Neural cell (in vitro differentiated cells): Measurements from ENCODE around the gene COG5.

Experiments used
- EP300 ChIP-seq: fragments of 450-650 bp; conservative IDR thresholded peaks from 2 replicates; pipeline ENCODE4 v1.6.1; 2014; ENCODE audit warnings: antibody characterized with exemption, mild to moderate bottlenecking, moderate library complexity; ENCODE audit not compliant: poor library complexity, severe bottlenecking
- EZH2 ChIP-seq: fragments of 200-600, 300-800 bp; shearing (Covaris generic), sonication (generic); IDR thresholded peaks from 2 replicates; pipeline ENCODE4 v1.6.1; 2014; ENCODE audit warnings: antibody characterized with exemption, low read length, borderline replicate concordance, mild to moderate bottlenecking; ENCODE audit not compliant: insufficient read depth, poor library complexity, severe bottlenecking
- MXI1 ChIP-seq: fragments of 450-650 bp; conservative IDR thresholded peaks from 2 replicates; pipeline ENCODE4 v1.6.1; 2014; ENCODE audit warnings: antibody characterized with exemption, mild to moderate bottlenecking; ENCODE audit not compliant: poor library complexity, severe bottlenecking
- POLR2AphosphoS5 ChIP-seq: IDR thresholded peaks from 2 replicates; pipeline ENCODE4 v1.6.1; 2012
- RAD21 ChIP-seq: fragments of 450-650 bp; conservative IDR thresholded peaks from 2 replicates; pipeline ENCODE4 v1.6.1; 2014; ENCODE audit warnings: antibody characterized with exemption, mild to moderate bottlenecking, moderate library complexity
- SMC3 ChIP-seq: fragments of 450-650 bp; conservative IDR thresholded peaks from 2 replicates; pipeline ENCODE4 v1.6.1; 2014; ENCODE audit warnings: antibody characterized with exemption, mild to moderate bottlenecking, moderate library complexity; ENCODE audit not compliant: poor library complexity
- TAF1 ChIP-seq: IDR thresholded peaks from 2 replicates; pipeline ENCODE4 v1.6.1; 2012; ENCODE audit warnings: low read depth
- TF ChIP-seq, protein P1 (sequence below): fragments of 450-650 bp; IDR thresholded peaks from 2 replicates; pipeline ENCODE4 v1.5.1; 2014; ENCODE audit warnings: antibody characterized with exemption, mild to moderate bottlenecking, moderate library complexity; ENCODE audit not compliant: poor library complexity, severe bottlenecking
- TF ChIP-seq, protein P2 (sequence below): IDR thresholded peaks from 2 replicates; pipeline ENCODE4 v1.6.1; 2012; ENCODE audit warnings: borderline replicate concordance

DNA sequence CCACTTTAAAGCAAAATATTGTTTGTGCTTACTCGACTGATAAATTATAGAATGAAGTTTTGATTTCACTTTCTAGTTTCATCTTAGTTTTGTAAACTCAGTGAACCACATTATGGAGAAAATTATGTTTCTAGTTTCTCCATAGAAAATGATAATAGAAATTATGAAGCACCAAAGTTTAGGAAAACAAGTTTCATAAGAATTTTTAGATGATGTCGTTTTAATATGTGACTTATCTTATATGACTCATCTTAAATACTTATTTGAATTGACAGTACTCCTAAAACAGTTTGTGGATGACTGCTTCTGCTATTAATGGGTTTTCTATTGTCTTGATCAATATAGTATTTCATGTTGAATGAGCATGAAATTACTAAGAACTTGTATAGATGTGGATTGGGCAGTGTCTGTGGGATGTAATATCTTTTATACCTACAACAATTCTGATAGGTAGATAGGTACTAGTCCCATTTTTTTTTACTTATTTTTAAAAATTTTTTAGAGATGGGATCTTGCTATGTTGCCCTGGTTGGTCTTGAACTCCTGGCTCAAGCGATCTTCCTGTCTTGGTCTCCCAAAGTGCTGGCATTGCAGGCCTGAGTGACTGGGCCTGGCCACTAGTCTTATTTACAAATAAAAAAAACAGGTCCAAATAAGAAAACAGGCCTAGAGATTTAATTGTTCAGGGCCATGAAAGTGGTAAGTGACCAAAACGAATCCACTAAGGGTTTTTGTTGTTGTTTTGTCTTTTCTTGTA lies 391.3 kb downstream of the COG5 start:
- no peak for TF ChIP-seq EZH2
- TF ChIP-seq, protein P1, sequence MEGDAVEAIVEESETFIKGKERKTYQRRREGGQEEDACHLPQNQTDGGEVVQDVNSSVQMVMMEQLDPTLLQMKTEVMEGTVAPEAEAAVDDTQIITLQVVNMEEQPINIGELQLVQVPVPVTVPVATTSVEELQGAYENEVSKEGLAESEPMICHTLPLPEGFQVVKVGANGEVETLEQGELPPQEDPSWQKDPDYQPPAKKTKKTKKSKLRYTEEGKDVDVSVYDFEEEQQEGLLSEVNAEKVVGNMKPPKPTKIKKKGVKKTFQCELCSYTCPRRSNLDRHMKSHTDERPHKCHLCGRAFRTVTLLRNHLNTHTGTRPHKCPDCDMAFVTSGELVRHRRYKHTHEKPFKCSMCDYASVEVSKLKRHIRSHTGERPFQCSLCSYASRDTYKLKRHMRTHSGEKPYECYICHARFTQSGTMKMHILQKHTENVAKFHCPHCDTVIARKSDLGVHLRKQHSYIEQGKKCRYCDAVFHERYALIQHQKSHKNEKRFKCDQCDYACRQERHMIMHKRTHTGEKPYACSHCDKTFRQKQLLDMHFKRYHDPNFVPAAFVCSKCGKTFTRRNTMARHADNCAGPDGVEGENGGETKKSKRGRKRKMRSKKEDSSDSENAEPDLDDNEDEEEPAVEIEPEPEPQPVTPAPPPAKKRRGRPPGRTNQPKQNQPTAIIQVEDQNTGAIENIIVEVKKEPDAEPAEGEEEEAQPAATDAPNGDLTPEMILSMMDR = no peak
- TF ChIP-seq RAD21 = no peak
- TF ChIP-seq, protein P2, sequence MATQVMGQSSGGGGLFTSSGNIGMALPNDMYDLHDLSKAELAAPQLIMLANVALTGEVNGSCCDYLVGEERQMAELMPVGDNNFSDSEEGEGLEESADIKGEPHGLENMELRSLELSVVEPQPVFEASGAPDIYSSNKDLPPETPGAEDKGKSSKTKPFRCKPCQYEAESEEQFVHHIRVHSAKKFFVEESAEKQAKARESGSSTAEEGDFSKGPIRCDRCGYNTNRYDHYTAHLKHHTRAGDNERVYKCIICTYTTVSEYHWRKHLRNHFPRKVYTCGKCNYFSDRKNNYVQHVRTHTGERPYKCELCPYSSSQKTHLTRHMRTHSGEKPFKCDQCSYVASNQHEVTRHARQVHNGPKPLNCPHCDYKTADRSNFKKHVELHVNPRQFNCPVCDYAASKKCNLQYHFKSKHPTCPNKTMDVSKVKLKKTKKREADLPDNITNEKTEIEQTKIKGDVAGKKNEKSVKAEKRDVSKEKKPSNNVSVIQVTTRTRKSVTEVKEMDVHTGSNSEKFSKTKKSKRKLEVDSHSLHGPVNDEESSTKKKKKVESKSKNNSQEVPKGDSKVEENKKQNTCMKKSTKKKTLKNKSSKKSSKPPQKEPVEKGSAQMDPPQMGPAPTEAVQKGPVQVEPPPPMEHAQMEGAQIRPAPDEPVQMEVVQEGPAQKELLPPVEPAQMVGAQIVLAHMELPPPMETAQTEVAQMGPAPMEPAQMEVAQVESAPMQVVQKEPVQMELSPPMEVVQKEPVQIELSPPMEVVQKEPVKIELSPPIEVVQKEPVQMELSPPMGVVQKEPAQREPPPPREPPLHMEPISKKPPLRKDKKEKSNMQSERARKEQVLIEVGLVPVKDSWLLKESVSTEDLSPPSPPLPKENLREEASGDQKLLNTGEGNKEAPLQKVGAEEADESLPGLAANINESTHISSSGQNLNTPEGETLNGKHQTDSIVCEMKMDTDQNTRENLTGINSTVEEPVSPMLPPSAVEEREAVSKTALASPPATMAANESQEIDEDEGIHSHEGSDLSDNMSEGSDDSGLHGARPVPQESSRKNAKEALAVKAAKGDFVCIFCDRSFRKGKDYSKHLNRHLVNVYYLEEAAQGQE = no peak
- TF ChIP-seq EP300 = no peak
- TF ChIP-seq POLR2AphosphoS5 = no peak
- no peak for TF ChIP-seq TAF1
- TF ChIP-seq MXI1 = no peak
- no peak for TF ChIP-seq SMC3
